ENCODE results near the gene ST3GAL5. TPM values are rescaled to one million over a fixed set of nuclear protein-coding genes. Genes with fewer than 3 reads are reported as not detected.

Gene ST3GAL5
- total RNA-seq: 100 to 1,000 TPM in 2 of 7 donors, 10 to 100 TPM in 5; 55.8 to 124 (median 74.9) TPM
- polyA plus RNA-seq: 10 to 100 TPM; 18.7 to 41.1 (median 33.8) TPM
- long read RNA-seq, donor 1, full-length matches to known transcripts: 10 of 10 reads
- long read RNA-seq, donor 1, partial matches to known transcripts: 0 of 10 reads
- long read RNA-seq, donor 1, other reads (novel, unspliced or antisense): 0 of 10 reads
- long read RNA-seq, donor 2, full-length matches to known transcripts: 11 of 11 reads
- long read RNA-seq, donor 2, partial matches to known transcripts: 0 of 11 reads
- long read RNA-seq, donor 2, other reads (novel, unspliced or antisense): 0 of 11 reads

DNA sequence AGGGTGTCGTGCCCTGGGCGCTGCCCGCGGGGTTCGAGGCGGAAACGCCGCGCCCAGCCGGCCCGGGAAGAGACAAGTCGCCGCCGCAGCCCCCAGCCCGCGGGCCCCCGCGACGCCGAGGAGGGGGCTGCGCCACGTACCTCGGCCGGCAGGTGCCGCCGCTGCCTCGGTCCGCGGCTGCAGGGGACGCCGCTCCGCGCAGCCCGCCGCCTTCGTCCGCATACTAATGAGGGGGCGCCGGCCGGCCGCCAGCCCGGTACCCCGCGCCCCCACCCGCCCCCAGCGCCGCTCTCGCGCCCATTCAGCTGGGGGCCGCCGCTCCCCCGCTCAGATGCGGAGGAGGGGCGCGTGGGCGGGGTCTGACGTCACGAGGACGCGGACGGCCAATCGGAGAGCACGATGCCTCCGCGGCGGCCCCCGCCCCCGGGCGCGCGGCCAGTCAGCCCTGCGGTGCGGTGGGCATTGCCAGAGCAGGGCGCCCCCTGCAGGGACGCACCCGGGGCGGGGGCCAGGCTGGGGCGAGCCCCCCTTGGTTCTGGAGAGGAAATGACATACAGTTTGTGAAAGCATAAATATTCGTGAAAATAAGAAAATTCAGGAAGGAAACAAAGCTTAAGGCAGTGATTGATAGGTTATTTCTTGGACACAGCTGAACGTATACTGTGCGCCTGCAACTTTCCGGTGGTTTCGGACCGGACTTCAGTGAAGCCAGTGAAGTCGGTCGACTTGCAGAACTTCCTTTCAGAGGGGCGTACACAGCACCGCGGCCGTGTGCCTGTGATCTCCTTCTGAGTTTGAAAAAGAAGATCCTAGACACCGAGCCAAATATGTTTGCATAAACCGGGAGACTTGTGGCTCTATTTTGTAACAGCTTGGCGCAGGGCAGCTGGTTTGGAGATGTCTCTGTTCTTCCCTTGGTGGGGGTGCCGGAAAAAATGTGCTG lies at the start of gene ST3GAL5:
TSS of gene ST3GAL5 (minus strand) at position 307 of the 943 bp plus-strand sequence. CDS start at position 222, 85 bp downstream.
- TF ChIP-seq POLR2AphosphoS5 (IDR thresholded peaks at IDR 0.05) (peak; percentile 87 to 91 (median 89)), POLR2A (IDR thresholded peaks at IDR 0.05) (peak in 2 of 3 donors; percentile 8 to 82)
- TF ChIP-seq, protein P1, sequence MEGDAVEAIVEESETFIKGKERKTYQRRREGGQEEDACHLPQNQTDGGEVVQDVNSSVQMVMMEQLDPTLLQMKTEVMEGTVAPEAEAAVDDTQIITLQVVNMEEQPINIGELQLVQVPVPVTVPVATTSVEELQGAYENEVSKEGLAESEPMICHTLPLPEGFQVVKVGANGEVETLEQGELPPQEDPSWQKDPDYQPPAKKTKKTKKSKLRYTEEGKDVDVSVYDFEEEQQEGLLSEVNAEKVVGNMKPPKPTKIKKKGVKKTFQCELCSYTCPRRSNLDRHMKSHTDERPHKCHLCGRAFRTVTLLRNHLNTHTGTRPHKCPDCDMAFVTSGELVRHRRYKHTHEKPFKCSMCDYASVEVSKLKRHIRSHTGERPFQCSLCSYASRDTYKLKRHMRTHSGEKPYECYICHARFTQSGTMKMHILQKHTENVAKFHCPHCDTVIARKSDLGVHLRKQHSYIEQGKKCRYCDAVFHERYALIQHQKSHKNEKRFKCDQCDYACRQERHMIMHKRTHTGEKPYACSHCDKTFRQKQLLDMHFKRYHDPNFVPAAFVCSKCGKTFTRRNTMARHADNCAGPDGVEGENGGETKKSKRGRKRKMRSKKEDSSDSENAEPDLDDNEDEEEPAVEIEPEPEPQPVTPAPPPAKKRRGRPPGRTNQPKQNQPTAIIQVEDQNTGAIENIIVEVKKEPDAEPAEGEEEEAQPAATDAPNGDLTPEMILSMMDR (IDR thresholded peaks at IDR 0.05 in 8 of 11, conservative IDR thresholded peaks at IDR 0.05 in 3 of 11): peak; percentile 59 to 91 (median 82)
- H3K27ac ChIP-seq: peak within 1 kb of the TSS; percentile 88 to 96 (median 91)
- H3K4me1 ChIP-seq: peaks cover 37 to 93% (median 82%) of the 10 kb centered on the region in 6 donors
- H3K9me3 ChIP-seq: no peaks in the 10 kb centered on the region
- intact Hi-C loops (cut with DNase I; ENCODE audit: low total_unique reads): loop anchor here (5.0 kb wide), 2 partner anchors 57 to 188 kb away; no protein-coding TSS in a partner anchor
- peaks cover 0 to 8% (median 0%) of the 10 kb centered on the region in 7 donors for H3K27me3 ChIP-seq (replicated peaks in 1 of 7)
- peaks cover 0 to under 1% (median 0%) of the 10 kb centered on the region in 6 donors for H3K36me3 ChIP-seq
- peak; percentile 97 for DNase-seq
- WGBS, 5 donors: 0 to 1% (median 0%) methylated on average over 25 to 94 of the region's 94 CpGs
- H3K4me3 ChIP-seq: peak within 1 kb of the TSS; percentile 65 to 95 (median 86)

DNA sequence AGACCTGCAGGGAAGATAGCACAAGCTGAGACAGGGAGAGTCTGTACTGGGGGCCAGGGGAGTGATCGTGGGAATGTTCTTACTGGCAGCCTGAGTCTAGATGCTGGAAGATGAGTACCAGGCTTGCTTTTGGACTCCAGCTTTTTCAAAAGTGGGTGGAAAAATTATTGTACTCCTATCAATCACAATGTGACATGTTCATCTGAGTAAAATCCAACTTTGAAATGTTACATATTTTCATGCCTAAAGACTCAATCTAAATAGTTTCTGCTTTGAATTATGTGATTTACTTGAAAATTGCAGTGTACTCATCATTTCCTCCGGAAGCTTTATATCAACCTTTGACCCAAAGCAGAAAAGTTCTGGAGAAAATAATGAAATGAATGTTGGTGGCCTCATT lies 49.7 kb upstream of the ST3GAL5 start:
- intact Hi-C loops (cut with DNase I; ENCODE audit: low total_unique reads): no loop called here
- Histone ChIP-seq H3K27me3 (replicated peaks in 1 of 7) (no peaks in the 10 kb centered on the region), H3K4me1 (peaks cover 6 to 41% (median 30%) of the 10 kb centered on the region in 6 donors), H3K4me3 (no peak overlapping the region), H3K27ac (peak overlapping the region in 6 of 8 donors; percentile 55 to 86 (median 82)), H3K36me3 (no peaks in the 10 kb centered on the region), H3K9me3 (peaks cover 6 to 26% (median 24%) of the 10 kb centered on the region in 8 donors)
- DNase-seq: no peak
- 67 to 81% (median 79%) methylated on average over 2 of the region's 2 CpGs for WGBS, 5 donors
- TF ChIP-seq POLR2A (IDR thresholded peaks at IDR 0.05): no peak
- TF ChIP-seq POLR2AphosphoS5 (IDR thresholded peaks at IDR 0.05): no peak
- TF ChIP-seq, protein P1 (IDR thresholded peaks at IDR 0.05 in 8 of 11, conservative IDR thresholded peaks at IDR 0.05 in 3 of 11): no peak

DNA sequence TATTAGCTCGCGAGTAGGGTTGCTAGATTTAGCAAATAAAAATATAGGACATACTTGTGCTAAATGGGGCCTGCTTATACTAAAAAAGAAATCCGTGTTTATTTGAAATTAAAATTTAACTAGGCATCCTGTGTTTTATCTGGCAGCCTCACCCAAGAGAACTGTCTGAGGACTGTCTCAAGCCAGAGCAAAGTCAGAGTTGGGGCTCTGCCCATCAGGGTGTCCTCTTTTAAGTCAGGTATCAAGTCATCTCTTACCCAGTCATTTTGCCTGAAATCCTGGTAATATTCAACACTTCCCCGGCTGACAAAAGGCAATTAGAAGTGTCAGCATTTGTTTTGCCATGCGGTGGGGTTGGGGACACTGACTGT lies 48.3 kb upstream of the ST3GAL5 start:
- Histone ChIP-seq H3K27ac (peak overlapping the region; percentile 58 to 86 (median 77)), H3K4me1 (peaks cover 6 to 47% (median 31%) of the 10 kb centered on the region in 6 donors), H3K36me3 (no peaks in the 10 kb centered on the region), H3K27me3 (replicated peaks in 1 of 7) (no peaks in the 10 kb centered on the region), H3K4me3 (no peak overlapping the region), H3K9me3 (peaks cover 1 to 12% (median 10%) of the 10 kb centered on the region in 8 donors)
- DNase-seq: no peak
- TF ChIP-seq, protein P1 (IDR thresholded peaks at IDR 0.05 in 8 of 11, conservative IDR thresholded peaks at IDR 0.05 in 3 of 11): no peak
- TF ChIP-seq POLR2AphosphoS5 (IDR thresholded peaks at IDR 0.05): no peak
- TF ChIP-seq POLR2A (IDR thresholded peaks at IDR 0.05): no peak
- intact Hi-C loops (cut with DNase I; ENCODE audit: low total_unique reads): no loop called here
- 83 to 94% (median 91%) methylated on average over 5 of the region's 5 CpGs for WGBS, 5 donors
